Esophagus squamous epithelium (tissue), 5 donors: ENCODE measurements around the gene ALDH5A1. TPM values are rescaled to one million over a fixed set of nuclear protein-coding genes. Genes with fewer than 3 reads are reported as not detected.
"Not testable (repeated sequence)": the region's sequence is repeated elsewhere in the genome, so short reads cannot be mapped to it uniquely, and the experiment has no call there.

Experiments used
- DNase-seq: peaks from one replicate; lab custom pipeline; 2025; lab: John Stamatoyannopoulos, UW
- H3K27ac ChIP-seq, 4 donors: fragments of 200-600 bp; sonication (generic); one replicate each; pipeline ENCODE4 v1.5.1; 2016 to 2019; ENCODE audit warnings: mild to moderate bottlenecking in 1 of 4
- H3K27me3 ChIP-seq, 4 donors: fragments of 200-600 bp; sonication (generic); 1 replicate in 3 of 4; 2 replicates in 1 of 4; pipeline versions ENCODE4 v1.5.1 to v1.6.0; 2017 to 2021; ENCODE audit warnings: antibody characterized with exemption in 1 of 4
- H3K36me3 ChIP-seq, 3 donors: fragments of 200-600 bp; sonication (generic); one replicate each; pipeline ENCODE4 v1.5.1; 2016 to 2019
- H3K4me1 ChIP-seq, 3 donors: fragments of 200-600 bp; sonication (generic); one replicate each; pipeline ENCODE4 v1.5.1; 2017 to 2019
- H3K4me3 ChIP-seq, 4 donors: fragments of 200-600 bp; sonication (generic); 1 replicate in 3 of 4; 2 replicates in 1 of 4; pipeline ENCODE4 v1.5.1; 2016 to 2019; ENCODE audit warnings: mild to moderate bottlenecking in 2 of 4, moderate library complexity in 1 of 4
- H3K9me3 ChIP-seq, 3 donors: fragments of 200-600 bp; sonication (generic); one replicate each; pipeline ENCODE4 v1.5.1; 2016 to 2019
- CTCF ChIP-seq, 6 experiments: fragments of 450-650 bp in 4 of 6; fragments of 200-600 bp in 2 of 6; sonication (generic) in 2 of 6; IDR thresholded peaks; one replicate each; pipeline ENCODE4 v1.5.1; 2016 to 2019; ENCODE audit warnings: antibody characterized with exemption in 6 of 6, mild to moderate bottlenecking in 4 of 6, moderate library complexity in 4 of 6
- POLR2A ChIP-seq, 4 donors: fragments of 450-650 bp; IDR thresholded peaks; one replicate each; pipeline ENCODE4 v1.6.1; 2017; ENCODE audit warnings: antibody characterized with exemption in 4 of 4, mild to moderate bottlenecking in 4 of 4, moderate library complexity in 3 of 4
- whole genome bisulfite sequencing, 2 donors: methylation state at CpG; one replicate each; pipeline ENCODE4 v1.1.5; 2018; 5-methylcytosine and 5-hydroxymethylcytosine counted together
- intact Hi-C: fragments of 100-400 bp; cut with DNase I; formaldehyde crosslinking; loops from one replicate; pipeline ENCODE4 v1.15.0; 2022
- total RNA-seq, 4 donors: library from RNA; depleted of rRNA; stranded (reverse); fragments of >200 nt; gene quantifications; one replicate each; pipeline ENCODE4 v1.1.0, GENCODE V29; 2016
- donor health status: DM: yes; HTN: yes; CAD: no.

ALDH5A1 gene
- total RNA-seq, 4 donors from 2014 or later, result 4.0 to 9.6 (median 6.0) TPM

GRCh38 chr6:24501374-24501773 lies 6.6 kb downstream of the ALDH5A1 start:
- DNase-seq, result no peak
- Histone ChIP-seq H3K4me3 (no peak overlapping the region), H3K36me3 (peaks cover 0 to 36% (median 0%) of the 10 kb centered on the region in 3 donors), H3K4me1 (peaks cover 0 to under 1% (median 0%) of the 10 kb centered on the region in 3 donors), H3K27ac (no peak overlapping the region), H3K27me3 (no peaks in the 10 kb centered on the region), H3K9me3 (no peaks in the 10 kb centered on the region)
- 70 to 75% methylated on average over 2 of the region's 2 CpGs for WGBS, 2 donors
- TF ChIP-seq CTCF (IDR thresholded peaks at IDR 0.05), result no peak
- no peak for TF ChIP-seq POLR2A (IDR thresholded peaks at IDR 0.05)
- intact Hi-C loops, result no loop called here

- Histone ChIP-seq H3K4me3 (no peak overlapping the region), H3K27ac (no peak overlapping the region), H3K27me3 (no peaks in the 10 kb centered on the region), H3K4me1 (no peaks in the 10 kb centered on the region), H3K9me3 (no peaks in the 10 kb centered on the region), H3K36me3 (peaks cover 0 to 39% (median 0%) of the 10 kb centered on the region in 3 donors)
- DNase-seq, result no peak
- no peak for TF ChIP-seq POLR2A (IDR thresholded peaks at IDR 0.05)
- TF ChIP-seq CTCF (IDR thresholded peaks at IDR 0.05), result no peak
- intact Hi-C loops, result no loop called here
Observed at GRCh38 chr6:24501914-24502313, 7.1 kb downstream of the ALDH5A1 start.

- H3K4me1 ChIP-seq, result no peaks in the 10 kb centered on the region
- TF ChIP-seq POLR2A (IDR thresholded peaks at IDR 0.05), result no peak
- no peak for TF ChIP-seq CTCF (IDR thresholded peaks at IDR 0.05)
- H3K9me3 ChIP-seq, result no peaks in the 10 kb centered on the region
- no peaks in the 10 kb centered on the region for H3K27me3 ChIP-seq
- no peak overlapping the region for H3K27ac ChIP-seq
- peaks cover 0 to 49% (median 0%) of the 10 kb centered on the region in 3 donors for H3K36me3 ChIP-seq
- H3K4me3 ChIP-seq, result no peak overlapping the region
- DNase-seq, result no peak
- intact Hi-C loops, result no loop called here
- 88 to 100% methylated on average over 1 of the region's 1 CpG for WGBS, 2 donors
Observed at GRCh38 chr6:24504287-24504648, 9.5 kb downstream of the ALDH5A1 start.

- Histone ChIP-seq H3K4me1 (no peaks in the 10 kb centered on the region), H3K27me3 (no peaks in the 10 kb centered on the region), H3K9me3 (no peaks in the 10 kb centered on the region), H3K4me3 (no peak overlapping the region), H3K36me3 (peaks cover 0 to 50% (median 0%) of the 10 kb centered on the region in 3 donors), H3K27ac (no peak overlapping the region)
- intact Hi-C loops, result no loop called here
- TF ChIP-seq POLR2A (IDR thresholded peaks at IDR 0.05) (no peak), CTCF (IDR thresholded peaks at IDR 0.05) (no peak)
- WGBS, 2 donors, result 76 to 81% methylated on average over 7 to 13 of the region's 14 CpGs
- DNase-seq, result no peak
Observed at GRCh38 chr6:24504649-24505586, 10.1 kb downstream of the ALDH5A1 start.

- WGBS, 2 donors, result 89 to 100% methylated on average over 3 of the region's 3 CpGs
- Histone ChIP-seq H3K27ac (no peak overlapping the region), H3K36me3 (peaks cover 0 to 50% (median 0%) of the 10 kb centered on the region in 3 donors), H3K4me1 (no peaks in the 10 kb centered on the region), H3K27me3 (no peaks in the 10 kb centered on the region), H3K9me3 (no peaks in the 10 kb centered on the region), H3K4me3 (no peak overlapping the region)
- no peak for DNase-seq
- TF ChIP-seq POLR2A (IDR thresholded peaks at IDR 0.05) (no peak), CTCF (IDR thresholded peaks at IDR 0.05) (no peak)
- intact Hi-C loops, result no loop called here
Observed at GRCh38 chr6:24506814-24507520, 12.2 kb downstream of the ALDH5A1 start.

GRCh38 chr6:24511976-24512375 lies 17.2 kb downstream of the ALDH5A1 start:
- intact Hi-C loops, H3K27me3 ChIP-seq, H3K4me3 ChIP-seq, DNase-seq, H3K9me3 ChIP-seq, H3K4me1 ChIP-seq, H3K27ac ChIP-seq: not testable (repeated sequence)
- H3K36me3 ChIP-seq, result peaks cover 0 to 47% (median 0%) of the 10 kb centered on the region in 3 donors
- WGBS, 2 donors, result 63 to 67% methylated on average over 4 to 6 of the region's 6 CpGs
